AG04449 (cell line): ENCODE measurements around the gene SNX19.

Experiments used
- CTCF ChIA-PET: fragments of 350-600 bp; formaldehyde crosslinking; extraction: SDS; loops from one replicate; lab custom pipeline; 2021; ENCODE audit warnings: antibody characterized with exemption; lab: Yijun Ruan, JAX
- POLR2A ChIA-PET: fragments of 400-600, 350-600 bp; formaldehyde crosslinking; extraction: SDS; loops from one replicate; lab custom pipeline; 2020; ENCODE audit warnings: antibody characterized with exemption, inconsistent platforms; lab: Yijun Ruan, JAX
- DNase-seq: peaks from one replicate; pipeline ENCODE4 v3.0.0-alpha.2; 2010; ENCODE audit warnings: low read depth, low spot score
- H3K4me3 ChIP-seq: 2 replicates; pipeline ENCODE4 v1.5.1; 2011; ENCODE audit warnings: low read depth, mild to moderate bottlenecking, control low read depth, low read length
- CTCF ChIP-seq: IDR thresholded peaks from one replicate; pipeline ENCODE4 v1.5.1; 2011; ENCODE audit warnings: mild to moderate bottlenecking, moderate library complexity, low read length, control low read depth, inconsistent platforms; ENCODE audit not compliant: insufficient read depth; ENCODE audit errors: missing control alignments

The SNX19 gene

GRCh38 chr11:130892861-130893260 is 23.4 kb downstream of the SNX19 start:
- H3K4me3 ChIP-seq = no peak overlapping the region
- CTCF ChIA-PET = interaction anchor here (0.7 to 21.4 kb wide), 6 partner anchors 11 to 461 kb away, joined by 4 to 428 read pairs (median 216); partner anchors contain the start of genes ADAMTS8 and SNX19
- TF ChIP-seq CTCF = no peak
- DNase-seq = no peak
- POLR2A ChIA-PET = no interaction called here

GRCh38 chr11:130891326-130891725 is 25.0 kb downstream of the SNX19 start:
- CTCF ChIA-PET = interaction anchor here (1.2 to 21.4 kb wide), 5 partner anchors 11 to 460 kb away, joined by 6 to 428 read pairs (median 143); partner anchors contain the start of genes ADAMTS8 and SNX19
- no peak for TF ChIP-seq CTCF
- no peak for DNase-seq
- H3K4me3 ChIP-seq = no peak overlapping the region
- POLR2A ChIA-PET = no interaction called here

- TF ChIP-seq CTCF = no peak
- no peak for DNase-seq
- CTCF ChIA-PET = interaction anchor here (0.7 to 21.4 kb wide), 8 partner anchors 12 to 459 kb away, joined by 3 to 428 read pairs (median 5); partner anchors contain the start of genes ADAMTS8 and SNX19
- no peak overlapping the region for H3K4me3 ChIP-seq
- POLR2A ChIA-PET = no interaction called here
Measured at GRCh38 chr11:130890039-130890745, 26.1 kb downstream of the SNX19 start.

GRCh38 chr11:130888790-130889189 is 27.5 kb downstream of the SNX19 start:
- ChIA-PET POLR2A (no interaction called here), CTCF (interaction anchor here (0.6 to 21.4 kb wide), 8 partner anchors 9 to 756 kb away, joined by 3 to 428 read pairs (median 4); partner anchors contain the start of genes ADAMTS8 and SNX19)
- H3K4me3 ChIP-seq = no peak overlapping the region
- DNase-seq = no peak
- TF ChIP-seq CTCF = no peak

GRCh38 chr11:130886704-130887103 is 29.6 kb downstream of the SNX19 start:
- H3K4me3 ChIP-seq = no peak overlapping the region
- CTCF ChIA-PET = interaction anchor here (1.0 to 22.3 kb wide), 5 partner anchors 9 to 453 kb away, joined by 3 to 290 read pairs (median 168); partner anchors contain the start of gene ADAMTS8
- no peak for DNase-seq
- POLR2A ChIA-PET = no interaction called here
- no peak for TF ChIP-seq CTCF

DNA sequence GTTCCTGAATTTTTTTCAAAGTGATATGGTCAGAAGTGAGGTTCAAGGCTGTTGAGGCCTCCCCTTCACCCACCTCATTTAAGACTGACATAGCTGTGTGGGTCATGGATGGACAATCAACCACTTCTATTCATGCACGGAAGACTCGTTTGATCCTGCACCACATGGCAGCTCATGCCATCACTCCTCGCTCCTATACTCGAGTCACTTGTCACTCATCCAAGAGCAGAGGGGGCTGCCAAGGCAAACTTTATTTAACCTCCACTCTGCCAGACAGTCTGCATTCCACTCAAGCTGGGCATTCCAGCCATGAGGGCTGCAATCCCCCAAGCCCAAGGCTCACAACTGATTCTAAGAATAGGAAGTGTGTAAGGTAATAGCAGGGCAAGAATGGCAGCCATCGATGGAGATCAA is 34.1 kb downstream of the SNX19 start:
- TF ChIP-seq CTCF = no peak
- ChIA-PET CTCF (interaction anchor here (1.2 to 22.3 kb wide), 5 partner anchors 13 to 456 kb away, joined by 3 to 290 read pairs (median 168); partner anchors contain the start of gene ADAMTS8), POLR2A (no interaction called here)
- H3K4me3 ChIP-seq = no peak overlapping the region
- DNase-seq = no peak
